HG03521 (cell line): ENCODE data around the gene KIAA2012.

Experiments used
- ATAC-seq: cut with Tn5 transposase; IDR thresholded peaks from one replicate; pipeline ENCODE4 v1.9.1; 2021; ENCODE audit warnings: mild to moderate bottlenecking, moderate library complexity; ENCODE audit not compliant: unreplicated experiment

Gene KIAA2012

GRCh38 chr2:202072737-202073401 lies at the start of gene KIAA2012:
TSS of gene KIAA2012 (plus strand) at chr2:202073255. CDS start at chr2:202073628, 373 bp downstream.
- ATAC-seq = no peak

DNA sequence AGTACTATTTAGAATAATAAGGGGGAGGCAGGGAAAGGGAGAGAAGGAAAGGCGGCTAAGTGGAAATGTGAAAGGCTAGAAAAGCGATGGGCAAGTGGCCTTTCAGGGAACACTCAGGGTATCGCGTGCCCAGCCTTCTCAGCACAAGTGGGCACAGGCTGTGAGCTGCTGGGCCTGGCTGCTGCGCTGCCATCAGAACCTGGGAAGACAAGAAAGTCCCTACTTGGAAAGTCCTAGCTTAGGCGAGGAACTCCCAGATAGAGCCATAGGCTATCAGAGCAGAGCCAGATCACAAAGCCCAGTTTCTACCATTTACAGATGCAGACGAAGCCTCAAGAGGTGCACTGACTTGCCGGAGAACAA lies 49.2 kb upstream of the KIAA2012 start:
- no peak for ATAC-seq

- ATAC-seq = no peak
Observed at GRCh38 chr2:202024871-202025270, 48.2 kb upstream of the KIAA2012 start.

- ATAC-seq = no peak
Observed at GRCh38 chr2:202025816-202026215, 47.2 kb upstream of the KIAA2012 start.

DNA sequence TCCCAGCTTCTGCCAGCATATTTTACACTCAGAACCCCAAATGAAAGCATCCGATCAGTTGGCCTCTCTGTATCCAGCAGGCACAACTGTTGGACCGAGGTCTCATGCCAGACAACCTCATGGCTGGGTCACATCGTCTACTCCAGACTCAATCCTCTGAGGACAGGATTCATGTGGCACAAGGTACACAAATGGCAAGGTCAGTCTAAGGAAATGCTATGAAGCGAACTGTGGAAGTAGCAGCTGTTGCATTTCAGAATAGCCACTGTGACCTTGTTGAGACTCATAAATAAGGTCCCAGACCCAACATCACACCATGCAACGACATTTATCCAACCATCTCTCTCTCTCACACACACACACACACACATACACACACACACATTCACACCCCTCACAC lies 46.5 kb upstream of the KIAA2012 start:
- no peak for ATAC-seq

DNA sequence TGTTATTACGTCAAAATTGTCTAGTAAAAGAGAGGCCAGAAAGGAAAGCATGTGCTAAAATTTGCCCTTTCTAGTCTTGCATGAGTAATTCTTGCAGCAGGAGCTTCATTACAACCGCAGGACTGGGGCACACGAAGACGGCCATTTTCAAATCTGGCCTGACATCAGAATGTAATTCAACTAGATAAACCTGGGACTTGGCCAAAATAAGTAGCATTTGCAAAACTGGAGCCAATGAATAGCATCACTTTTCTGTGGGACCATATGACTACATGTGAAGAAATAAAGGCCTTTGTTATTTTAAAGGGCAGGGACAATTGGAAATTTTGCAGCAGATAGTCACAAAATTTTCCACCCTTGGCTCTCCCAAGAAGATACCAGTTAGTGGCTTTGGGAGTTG lies 42.4 kb upstream of the KIAA2012 start:
- ATAC-seq = no peak

GRCh38 chr2:202031246-202031951 lies 41.7 kb upstream of the KIAA2012 start:
- no peak for ATAC-seq

GRCh38 chr2:202032846-202033316 lies 40.2 kb upstream of the KIAA2012 start:
- ATAC-seq = peak; percentile 4

GRCh38 chr2:202033317-202034248 lies 39.5 kb upstream of the KIAA2012 start, which contains the start of gene FZD7:
TSS of gene FZD7 (plus strand) at chr2:202033855. CDS start at chr2:202034648, 793 bp downstream.
- ATAC-seq = peak; percentile 72

DNA sequence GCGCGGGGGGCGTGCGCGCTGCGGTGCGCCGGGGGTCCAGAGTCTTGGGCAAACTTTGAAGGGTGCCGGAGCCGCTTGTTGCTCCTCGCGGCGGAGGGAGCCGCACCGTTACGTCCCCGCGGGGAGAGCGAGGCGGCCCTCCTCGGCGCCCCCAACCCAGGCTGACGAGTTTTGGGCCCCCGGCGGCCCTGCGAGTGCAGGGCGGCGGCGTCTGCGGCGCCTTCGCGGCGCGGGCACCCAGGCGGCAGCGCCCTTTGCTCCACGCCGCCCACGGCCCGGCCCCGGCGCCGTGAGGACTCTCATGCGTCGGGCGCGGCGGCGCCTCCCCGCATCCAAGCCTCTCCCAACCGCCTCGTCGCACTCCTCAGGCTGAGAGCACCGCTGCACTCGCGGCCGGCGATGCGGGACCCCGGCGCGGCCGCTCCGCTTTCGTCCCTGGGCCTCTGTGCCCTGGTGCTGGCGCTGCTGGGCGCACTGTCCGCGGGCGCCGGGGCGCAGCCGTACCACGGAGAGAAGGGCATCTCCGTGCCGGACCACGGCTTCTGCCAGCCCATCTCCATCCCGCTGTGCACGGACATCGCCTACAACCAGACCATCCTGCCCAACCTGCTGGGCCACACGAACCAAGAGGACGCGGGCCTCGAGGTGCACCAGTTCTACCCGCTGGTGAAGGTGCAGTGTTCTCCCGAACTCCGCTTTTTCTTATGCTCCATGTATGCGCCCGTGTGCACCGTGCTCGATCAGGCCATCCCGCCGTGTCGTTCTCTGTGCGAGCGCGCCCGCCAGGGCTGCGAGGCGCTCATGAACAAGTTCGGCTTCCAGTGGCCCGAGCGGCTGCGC lies 38.6 kb upstream of the KIAA2012 start:
- peak; percentile 3 for ATAC-seq

- ATAC-seq = no peak
Observed at GRCh38 chr2:202035089-202035940, 37.7 kb upstream of the KIAA2012 start.

GRCh38 chr2:202035941-202036372 lies 37.1 kb upstream of the KIAA2012 start:
- no peak for ATAC-seq

- no peak for ATAC-seq
Observed at GRCh38 chr2:202036601-202037037, 36.4 kb upstream of the KIAA2012 start.

GRCh38 chr2:202037086-202037485 lies 36.0 kb upstream of the KIAA2012 start:
- no peak for ATAC-seq

DNA sequence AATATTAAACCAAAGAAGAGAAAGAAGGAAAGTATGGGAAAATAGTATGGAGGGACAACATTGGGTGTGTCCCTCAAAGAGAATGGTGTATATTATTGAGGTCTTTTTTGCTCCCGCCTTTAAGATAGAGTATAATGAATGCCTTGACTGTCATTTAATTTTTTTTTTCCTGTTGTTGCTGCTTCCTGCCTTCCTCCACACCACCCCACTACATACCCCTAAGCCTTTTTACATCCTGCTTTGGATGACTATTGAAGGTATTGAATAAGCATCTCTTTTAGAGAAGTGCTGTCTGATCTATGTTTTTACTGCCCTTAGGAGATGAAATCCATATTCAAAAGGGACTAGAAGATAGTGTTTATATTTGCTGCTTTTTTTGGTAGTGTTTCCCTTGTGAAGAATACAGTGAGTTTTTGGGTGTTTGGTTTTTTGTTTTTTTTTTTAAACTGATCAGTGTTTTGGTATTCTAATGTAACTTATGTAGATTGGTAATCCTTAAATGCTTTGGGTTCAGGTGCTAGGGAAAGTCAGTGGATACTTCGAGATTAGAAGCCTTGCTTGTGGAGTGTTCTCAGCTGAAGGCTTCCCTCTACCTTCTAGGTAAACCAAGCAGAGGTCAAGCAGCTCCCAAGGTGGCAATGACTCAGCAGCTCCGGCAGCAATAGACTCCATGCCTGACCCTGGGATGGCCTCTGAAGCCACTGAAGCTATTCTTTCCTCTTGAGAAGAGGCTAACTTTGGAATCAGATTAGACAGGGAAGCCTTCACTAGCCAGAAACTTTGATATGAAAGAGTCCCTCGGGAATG lies 34.4 kb upstream of the KIAA2012 start:
- no peak for ATAC-seq

GRCh38 chr2:202039278-202040078 lies 33.6 kb upstream of the KIAA2012 start:
- ATAC-seq = no peak

- no peak for ATAC-seq
Observed at GRCh38 chr2:202040079-202040844, 32.8 kb upstream of the KIAA2012 start.
